Measurements from ENCODE around the gene SLC7A7. TPM values are rescaled to one million over a fixed set of nuclear protein-coding genes. Genes with fewer than 3 reads are reported as not detected.
"Not testable (repeated sequence)": the region's sequence is repeated elsewhere in the genome, so short reads cannot be mapped to it uniquely, and the experiment has no call there.

The SLC7A7 gene
- total RNA-seq, 2 experiments from 2014 or later, result 0.45 TPM; not detected in 1

- Mint-ChIP-seq H3K4me1 (ENCODE audit: low read depth) (peaks cover 7% of the 10 kb centered on the region), H3K36me3 (ENCODE audit: low read depth) (no peaks in the 10 kb centered on the region), H3K4me3 (no peak overlapping the region), H3K27me3 (peaks cover 8% of the 10 kb centered on the region), H3K9me3 (no peaks in the 10 kb centered on the region), H3K27ac (no peak overlapping the region)
- DNase-seq (no peak), ATAC-seq (no peak)
- no peak for TF ChIP-seq CTCF (IDR thresholded peaks at IDR 0.05)
- POLR2A ChIA-PET, result no interaction called here
- intact Hi-C loops (cut with micrococcal nuclease), result no loop called here
- CTCF ChIA-PET, result no interaction called here
Measured at GRCh38 chr14:22735096-22735495, 80.1 kb downstream of the SLC7A7 start.

GRCh38 chr14:22733829-22734228 is 81.4 kb downstream of the SLC7A7 start:
- POLR2A ChIA-PET, result no interaction called here
- Mint-ChIP-seq H3K27me3 (peaks cover 8% of the 10 kb centered on the region), H3K4me1 (ENCODE audit: low read depth) (peaks cover 7% of the 10 kb centered on the region), H3K9me3 (no peaks in the 10 kb centered on the region), H3K36me3 (ENCODE audit: low read depth) (no peaks in the 10 kb centered on the region), H3K27ac (no peak overlapping the region), H3K4me3 (no peak overlapping the region)
- DNase-seq (no peak), ATAC-seq (no peak)
- CTCF ChIA-PET, result interaction anchor here (0.8 to 1.5 kb wide), 4 partner anchors 18 to 139 kb away, joined by 3 to 4 read pairs (median 3); no protein-coding TSS in a partner anchor
- intact Hi-C loops (cut with micrococcal nuclease), result no loop called here
- no peak for TF ChIP-seq CTCF (IDR thresholded peaks at IDR 0.05)

- H3K9me3 Mint-ChIP-seq; H3K4me1 Mint-ChIP-seq (ENCODE audit: low read depth); H3K36me3 Mint-ChIP-seq (ENCODE audit: low read depth); H3K4me3 Mint-ChIP-seq; POLR2A ChIA-PET; H3K27me3 Mint-ChIP-seq; H3K27ac Mint-ChIP-seq; DNase-seq; ATAC-seq; intact Hi-C loops (cut with micrococcal nuclease): not testable (repeated sequence)
- CTCF ChIA-PET, result interaction anchor here (0.8 to 2.1 kb wide), 4 partner anchors 18 to 161 kb away, joined by 3 to 6 read pairs (median 3); partner anchors contain the start of gene OXA1L
Measured at GRCh38 chr14:22732062-22732461, 83.2 kb downstream of the SLC7A7 start.

- TF ChIP-seq CTCF (IDR thresholded peaks at IDR 0.05), result no peak
- Mint-ChIP-seq H3K9me3 (no peaks in the 10 kb centered on the region), H3K4me3 (no peak overlapping the region), H3K4me1 (ENCODE audit: low read depth) (no peaks in the 10 kb centered on the region), H3K27me3 (no peaks in the 10 kb centered on the region), H3K36me3 (ENCODE audit: low read depth) (no peaks in the 10 kb centered on the region), H3K27ac (no peak overlapping the region)
- ChIA-PET CTCF (no interaction called here), POLR2A (no interaction called here)
- intact Hi-C loops (cut with micrococcal nuclease), result no loop called here
- DNase-seq (no peak), ATAC-seq (no peak)
Measured at GRCh38 chr14:22726012-22726411, 89.2 kb downstream of the SLC7A7 start.

GRCh38 chr14:22725374-22725773 is 89.9 kb downstream of the SLC7A7 start:
- H3K9me3 Mint-ChIP-seq; H3K27ac Mint-ChIP-seq; DNase-seq; H3K4me1 Mint-ChIP-seq (ENCODE audit: low read depth); H3K27me3 Mint-ChIP-seq; H3K36me3 Mint-ChIP-seq (ENCODE audit: low read depth); POLR2A ChIA-PET; H3K4me3 Mint-ChIP-seq; CTCF ChIA-PET; intact Hi-C loops (cut with micrococcal nuclease); ATAC-seq: not testable (repeated sequence)

GRCh38 chr14:22724847-22725246 is 90.4 kb downstream of the SLC7A7 start:
- intact Hi-C loops (cut with micrococcal nuclease); H3K27ac Mint-ChIP-seq; CTCF ChIA-PET; POLR2A ChIA-PET; DNase-seq; H3K4me1 Mint-ChIP-seq (ENCODE audit: low read depth); H3K36me3 Mint-ChIP-seq (ENCODE audit: low read depth); H3K9me3 Mint-ChIP-seq; ATAC-seq; H3K4me3 Mint-ChIP-seq; H3K27me3 Mint-ChIP-seq: not testable (repeated sequence)

- TF ChIP-seq CTCF (IDR thresholded peaks at IDR 0.05), result no peak
- DNase-seq, result no peak
- H3K9me3 Mint-ChIP-seq, result no peaks in the 10 kb centered on the region
- H3K4me1 Mint-ChIP-seq (ENCODE audit: low read depth), result no peaks in the 10 kb centered on the region
- H3K27me3 Mint-ChIP-seq, result no peaks in the 10 kb centered on the region
- intact Hi-C loops (cut with micrococcal nuclease), result no loop called here
- no peaks in the 10 kb centered on the region for H3K36me3 Mint-ChIP-seq (ENCODE audit: low read depth)
- ChIA-PET POLR2A (no interaction called here), CTCF (no interaction called here)
- no peak overlapping the region for H3K4me3 Mint-ChIP-seq
- no peak overlapping the region for H3K27ac Mint-ChIP-seq
- no peak for ATAC-seq
Measured at GRCh38 chr14:22723815-22724214, 91.4 kb downstream of the SLC7A7 start.

Data from activated CD8-positive, alpha-beta T cell treated with anti-CD3 and anti-CD28 coated beads for 36 hours (primary cell).